Neural cell (in vitro differentiated cells): ENCODE data around the gene AFF1.

Experiments used
- EP300 ChIP-seq: fragments of 450-650 bp; conservative IDR thresholded peaks from 2 replicates; pipeline ENCODE4 v1.6.1; 2014; ENCODE audit warnings: antibody characterized with exemption, mild to moderate bottlenecking, moderate library complexity; ENCODE audit not compliant: poor library complexity, severe bottlenecking
- EZH2 ChIP-seq: fragments of 200-600, 300-800 bp; shearing (Covaris generic), sonication (generic); IDR thresholded peaks from 2 replicates; pipeline ENCODE4 v1.6.1; 2014; ENCODE audit warnings: antibody characterized with exemption, low read length, borderline replicate concordance, mild to moderate bottlenecking; ENCODE audit not compliant: insufficient read depth, poor library complexity, severe bottlenecking
- MXI1 ChIP-seq: fragments of 450-650 bp; conservative IDR thresholded peaks from 2 replicates; pipeline ENCODE4 v1.6.1; 2014; ENCODE audit warnings: antibody characterized with exemption, mild to moderate bottlenecking; ENCODE audit not compliant: poor library complexity, severe bottlenecking
- RAD21 ChIP-seq: fragments of 450-650 bp; conservative IDR thresholded peaks from 2 replicates; pipeline ENCODE4 v1.6.1; 2014; ENCODE audit warnings: antibody characterized with exemption, mild to moderate bottlenecking, moderate library complexity
- SMC3 ChIP-seq: fragments of 450-650 bp; conservative IDR thresholded peaks from 2 replicates; pipeline ENCODE4 v1.6.1; 2014; ENCODE audit warnings: antibody characterized with exemption, mild to moderate bottlenecking, moderate library complexity; ENCODE audit not compliant: poor library complexity
- TAF1 ChIP-seq: IDR thresholded peaks from 2 replicates; pipeline ENCODE4 v1.6.1; 2012; ENCODE audit warnings: low read depth
- TF ChIP-seq, protein P1 (sequence below): fragments of 450-650 bp; IDR thresholded peaks from 2 replicates; pipeline ENCODE4 v1.5.1; 2014; ENCODE audit warnings: antibody characterized with exemption, mild to moderate bottlenecking, moderate library complexity; ENCODE audit not compliant: poor library complexity, severe bottlenecking
- TF ChIP-seq, protein P2 (sequence below): IDR thresholded peaks from 2 replicates; pipeline ENCODE4 v1.6.1; 2012; ENCODE audit warnings: borderline replicate concordance

DNA sequence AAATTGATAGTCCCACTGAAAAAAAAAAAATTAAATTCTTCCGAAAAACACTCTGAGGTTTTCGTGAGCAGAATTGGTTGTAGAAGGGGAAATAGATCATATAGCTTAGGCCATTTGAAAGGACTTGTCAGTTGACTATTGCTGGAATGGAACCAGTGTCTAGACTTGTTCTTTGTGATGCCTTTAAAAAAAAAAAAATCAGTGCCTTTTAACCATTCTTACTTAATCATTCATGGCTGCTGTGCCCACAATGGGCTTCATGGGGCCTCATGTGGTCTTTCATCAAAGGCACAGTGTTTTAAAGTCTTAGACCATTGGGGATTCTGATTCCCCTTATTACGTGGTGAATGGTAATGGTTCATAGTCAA is 139.3 kb downstream of the AFF1 start:
- no peak for TF ChIP-seq EZH2
- TF ChIP-seq, protein P1, sequence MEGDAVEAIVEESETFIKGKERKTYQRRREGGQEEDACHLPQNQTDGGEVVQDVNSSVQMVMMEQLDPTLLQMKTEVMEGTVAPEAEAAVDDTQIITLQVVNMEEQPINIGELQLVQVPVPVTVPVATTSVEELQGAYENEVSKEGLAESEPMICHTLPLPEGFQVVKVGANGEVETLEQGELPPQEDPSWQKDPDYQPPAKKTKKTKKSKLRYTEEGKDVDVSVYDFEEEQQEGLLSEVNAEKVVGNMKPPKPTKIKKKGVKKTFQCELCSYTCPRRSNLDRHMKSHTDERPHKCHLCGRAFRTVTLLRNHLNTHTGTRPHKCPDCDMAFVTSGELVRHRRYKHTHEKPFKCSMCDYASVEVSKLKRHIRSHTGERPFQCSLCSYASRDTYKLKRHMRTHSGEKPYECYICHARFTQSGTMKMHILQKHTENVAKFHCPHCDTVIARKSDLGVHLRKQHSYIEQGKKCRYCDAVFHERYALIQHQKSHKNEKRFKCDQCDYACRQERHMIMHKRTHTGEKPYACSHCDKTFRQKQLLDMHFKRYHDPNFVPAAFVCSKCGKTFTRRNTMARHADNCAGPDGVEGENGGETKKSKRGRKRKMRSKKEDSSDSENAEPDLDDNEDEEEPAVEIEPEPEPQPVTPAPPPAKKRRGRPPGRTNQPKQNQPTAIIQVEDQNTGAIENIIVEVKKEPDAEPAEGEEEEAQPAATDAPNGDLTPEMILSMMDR, result no peak
- TF ChIP-seq, protein P2, sequence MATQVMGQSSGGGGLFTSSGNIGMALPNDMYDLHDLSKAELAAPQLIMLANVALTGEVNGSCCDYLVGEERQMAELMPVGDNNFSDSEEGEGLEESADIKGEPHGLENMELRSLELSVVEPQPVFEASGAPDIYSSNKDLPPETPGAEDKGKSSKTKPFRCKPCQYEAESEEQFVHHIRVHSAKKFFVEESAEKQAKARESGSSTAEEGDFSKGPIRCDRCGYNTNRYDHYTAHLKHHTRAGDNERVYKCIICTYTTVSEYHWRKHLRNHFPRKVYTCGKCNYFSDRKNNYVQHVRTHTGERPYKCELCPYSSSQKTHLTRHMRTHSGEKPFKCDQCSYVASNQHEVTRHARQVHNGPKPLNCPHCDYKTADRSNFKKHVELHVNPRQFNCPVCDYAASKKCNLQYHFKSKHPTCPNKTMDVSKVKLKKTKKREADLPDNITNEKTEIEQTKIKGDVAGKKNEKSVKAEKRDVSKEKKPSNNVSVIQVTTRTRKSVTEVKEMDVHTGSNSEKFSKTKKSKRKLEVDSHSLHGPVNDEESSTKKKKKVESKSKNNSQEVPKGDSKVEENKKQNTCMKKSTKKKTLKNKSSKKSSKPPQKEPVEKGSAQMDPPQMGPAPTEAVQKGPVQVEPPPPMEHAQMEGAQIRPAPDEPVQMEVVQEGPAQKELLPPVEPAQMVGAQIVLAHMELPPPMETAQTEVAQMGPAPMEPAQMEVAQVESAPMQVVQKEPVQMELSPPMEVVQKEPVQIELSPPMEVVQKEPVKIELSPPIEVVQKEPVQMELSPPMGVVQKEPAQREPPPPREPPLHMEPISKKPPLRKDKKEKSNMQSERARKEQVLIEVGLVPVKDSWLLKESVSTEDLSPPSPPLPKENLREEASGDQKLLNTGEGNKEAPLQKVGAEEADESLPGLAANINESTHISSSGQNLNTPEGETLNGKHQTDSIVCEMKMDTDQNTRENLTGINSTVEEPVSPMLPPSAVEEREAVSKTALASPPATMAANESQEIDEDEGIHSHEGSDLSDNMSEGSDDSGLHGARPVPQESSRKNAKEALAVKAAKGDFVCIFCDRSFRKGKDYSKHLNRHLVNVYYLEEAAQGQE, result no peak
- TF ChIP-seq EP300, result no peak
- TF ChIP-seq RAD21, result no peak
- TF ChIP-seq MXI1, result no peak
- TF ChIP-seq SMC3, result no peak
- no peak for TF ChIP-seq TAF1
